ENCODE results near the gene SCGB1D1.

Gene SCGB1D1

GRCh38 chr11:62190011-62190410 is at the start of gene SCGB1D1:
Gene SCGB1D1, plus strand, starts transcription at chr11:62190216. Its CDS starts 69 bp downstream, at chr11:62190285.
- DNase-seq (ENCODE audit: low read depth in 2 of 2), result no peak

- DNase-seq (ENCODE audit: low read depth in 2 of 2), result no peak
Observed at GRCh38 chr11:62140304-62141110, 49.5 kb upstream of the SCGB1D1 start.

GRCh38 chr11:62141111-62142042 is 48.6 kb upstream of the SCGB1D1 start:
- no peak for DNase-seq (ENCODE audit: low read depth in 2 of 2)

GRCh38 chr11:62142043-62142375 is 48.0 kb upstream of the SCGB1D1 start:
- no peak for DNase-seq (ENCODE audit: low read depth in 2 of 2)

- DNase-seq (ENCODE audit: low read depth in 2 of 2), result no peak
Observed at GRCh38 chr11:62142921-62143320, 47.1 kb upstream of the SCGB1D1 start.

- DNase-seq (ENCODE audit: low read depth in 2 of 2), result no peak
Observed at GRCh38 chr11:62143727-62144126, 46.3 kb upstream of the SCGB1D1 start.

GRCh38 chr11:62144641-62145255 is 45.3 kb upstream of the SCGB1D1 start:
- no peak for DNase-seq (ENCODE audit: low read depth in 2 of 2)

GRCh38 chr11:62145261-62145871 is 44.6 kb upstream of the SCGB1D1 start:
- DNase-seq (ENCODE audit: low read depth in 2 of 2), result no peak

- no peak for DNase-seq (ENCODE audit: low read depth in 2 of 2)
Observed at GRCh38 chr11:62146476-62147200, 43.4 kb upstream of the SCGB1D1 start.

- no peak for DNase-seq (ENCODE audit: low read depth in 2 of 2)
Observed at GRCh38 chr11:62147545-62147944, 42.5 kb upstream of the SCGB1D1 start.

GRCh38 chr11:62148271-62148980 is 41.6 kb upstream of the SCGB1D1 start:
- no peak for DNase-seq (ENCODE audit: low read depth in 2 of 2)

GRCh38 chr11:62149986-62150886 is 39.8 kb upstream of the SCGB1D1 start:
- DNase-seq (ENCODE audit: low read depth in 2 of 2), result no peak

GRCh38 chr11:62150887-62151736 is 38.9 kb upstream of the SCGB1D1 start:
- DNase-seq (ENCODE audit: low read depth in 2 of 2), result no peak

GRCh38 chr11:62151737-62152102 is 38.3 kb upstream of the SCGB1D1 start:
- no peak for DNase-seq (ENCODE audit: low read depth in 2 of 2)

GRCh38 chr11:62152245-62153086 is 37.5 kb upstream of the SCGB1D1 start:
- no peak for DNase-seq (ENCODE audit: low read depth in 2 of 2)

GRCh38 chr11:62153087-62153395 is 37.0 kb upstream of the SCGB1D1 start:
- no peak for DNase-seq (ENCODE audit: low read depth in 2 of 2)

GRCh38 chr11:62153617-62154016 is 36.4 kb upstream of the SCGB1D1 start:
- DNase-seq (ENCODE audit: low read depth in 2 of 2), result no peak

GRCh38 chr11:62157603-62158002 is 32.4 kb upstream of the SCGB1D1 start:
- DNase-seq (ENCODE audit: low read depth in 2 of 2), result no peak

Data from stimulated activated CD4-positive, alpha-beta T cell treated with anti-CD3 and anti-CD28 coated beads, Interleukin-1b, Interleukin-23, amount 100 ng/mL, for 4 hours (primary cell).